ENCODE data around the gene PHYKPL. TPM values are rescaled to one million over a fixed set of nuclear protein-coding genes. Genes with fewer than 3 reads are reported as not detected.

PHYKPL gene
- total RNA-seq, 1 experiment from 2014 or later = 43.2 TPM

DNA sequence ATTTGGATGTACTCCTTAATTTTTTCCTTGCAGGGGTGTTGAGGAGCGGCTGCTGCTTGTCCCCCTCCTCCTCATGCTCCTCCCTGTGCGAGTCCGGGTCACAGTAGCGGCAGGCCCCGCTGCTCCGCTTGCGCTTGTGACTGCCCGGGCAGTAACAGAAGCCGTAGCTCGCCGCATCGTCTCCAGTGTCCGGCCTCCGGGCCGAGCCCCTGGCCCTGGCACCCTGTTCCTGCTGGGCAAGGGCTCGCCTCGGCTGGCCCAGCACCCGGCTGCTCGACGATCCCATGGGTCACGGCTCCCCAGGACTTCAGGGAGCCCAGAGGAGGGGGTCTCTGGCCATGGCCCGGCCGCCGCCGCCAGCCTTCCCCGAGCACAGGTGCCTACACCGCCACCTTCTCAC, 45.6 kb downstream of the PHYKPL start, which contains the start of gene GMCL2:
GMCL2 (minus strand) TSS at position 358 of the 400 bp plus-strand sequence; CDS start at position 286, 72 bp downstream.
- ChIA-PET POLR2A (no interaction called here), CTCF (no interaction called here)
- TF ChIP-seq, protein P1, sequence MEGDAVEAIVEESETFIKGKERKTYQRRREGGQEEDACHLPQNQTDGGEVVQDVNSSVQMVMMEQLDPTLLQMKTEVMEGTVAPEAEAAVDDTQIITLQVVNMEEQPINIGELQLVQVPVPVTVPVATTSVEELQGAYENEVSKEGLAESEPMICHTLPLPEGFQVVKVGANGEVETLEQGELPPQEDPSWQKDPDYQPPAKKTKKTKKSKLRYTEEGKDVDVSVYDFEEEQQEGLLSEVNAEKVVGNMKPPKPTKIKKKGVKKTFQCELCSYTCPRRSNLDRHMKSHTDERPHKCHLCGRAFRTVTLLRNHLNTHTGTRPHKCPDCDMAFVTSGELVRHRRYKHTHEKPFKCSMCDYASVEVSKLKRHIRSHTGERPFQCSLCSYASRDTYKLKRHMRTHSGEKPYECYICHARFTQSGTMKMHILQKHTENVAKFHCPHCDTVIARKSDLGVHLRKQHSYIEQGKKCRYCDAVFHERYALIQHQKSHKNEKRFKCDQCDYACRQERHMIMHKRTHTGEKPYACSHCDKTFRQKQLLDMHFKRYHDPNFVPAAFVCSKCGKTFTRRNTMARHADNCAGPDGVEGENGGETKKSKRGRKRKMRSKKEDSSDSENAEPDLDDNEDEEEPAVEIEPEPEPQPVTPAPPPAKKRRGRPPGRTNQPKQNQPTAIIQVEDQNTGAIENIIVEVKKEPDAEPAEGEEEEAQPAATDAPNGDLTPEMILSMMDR (IDR thresholded peaks at IDR 0.05) = no peak
- TF ChIP-seq TCF7L2 (IDR thresholded peaks at IDR 0.05; ENCODE audit: low read depth, low read length) (no peak), SIN3A (IDR thresholded peaks at IDR 0.05; ENCODE audit: borderline replicate concordance, insufficient read depth, low read depth, low read length) (no peak), POLR2AphosphoS5 (IDR thresholded peaks at IDR 0.05; ENCODE audit: low read depth, low read length) (no peak)
- TF ChIP-seq, protein P2, sequence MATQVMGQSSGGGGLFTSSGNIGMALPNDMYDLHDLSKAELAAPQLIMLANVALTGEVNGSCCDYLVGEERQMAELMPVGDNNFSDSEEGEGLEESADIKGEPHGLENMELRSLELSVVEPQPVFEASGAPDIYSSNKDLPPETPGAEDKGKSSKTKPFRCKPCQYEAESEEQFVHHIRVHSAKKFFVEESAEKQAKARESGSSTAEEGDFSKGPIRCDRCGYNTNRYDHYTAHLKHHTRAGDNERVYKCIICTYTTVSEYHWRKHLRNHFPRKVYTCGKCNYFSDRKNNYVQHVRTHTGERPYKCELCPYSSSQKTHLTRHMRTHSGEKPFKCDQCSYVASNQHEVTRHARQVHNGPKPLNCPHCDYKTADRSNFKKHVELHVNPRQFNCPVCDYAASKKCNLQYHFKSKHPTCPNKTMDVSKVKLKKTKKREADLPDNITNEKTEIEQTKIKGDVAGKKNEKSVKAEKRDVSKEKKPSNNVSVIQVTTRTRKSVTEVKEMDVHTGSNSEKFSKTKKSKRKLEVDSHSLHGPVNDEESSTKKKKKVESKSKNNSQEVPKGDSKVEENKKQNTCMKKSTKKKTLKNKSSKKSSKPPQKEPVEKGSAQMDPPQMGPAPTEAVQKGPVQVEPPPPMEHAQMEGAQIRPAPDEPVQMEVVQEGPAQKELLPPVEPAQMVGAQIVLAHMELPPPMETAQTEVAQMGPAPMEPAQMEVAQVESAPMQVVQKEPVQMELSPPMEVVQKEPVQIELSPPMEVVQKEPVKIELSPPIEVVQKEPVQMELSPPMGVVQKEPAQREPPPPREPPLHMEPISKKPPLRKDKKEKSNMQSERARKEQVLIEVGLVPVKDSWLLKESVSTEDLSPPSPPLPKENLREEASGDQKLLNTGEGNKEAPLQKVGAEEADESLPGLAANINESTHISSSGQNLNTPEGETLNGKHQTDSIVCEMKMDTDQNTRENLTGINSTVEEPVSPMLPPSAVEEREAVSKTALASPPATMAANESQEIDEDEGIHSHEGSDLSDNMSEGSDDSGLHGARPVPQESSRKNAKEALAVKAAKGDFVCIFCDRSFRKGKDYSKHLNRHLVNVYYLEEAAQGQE (IDR thresholded peaks at IDR 0.05; ENCODE audit: insufficient read depth in 1 of 2, low read depth in 2 of 2, low read length in 1 of 2) = no peak
- in situ Hi-C loops (cut with HindIII; ENCODE audit: low pct_unique_long_range_greater_than_20kb, low sequenced_read_pairs) (no loop called here), intact Hi-C loops (cut with micrococcal nuclease; ENCODE audit: unreplicated experiment) (no loop called here)
- DNase-seq (ENCODE audit: low read depth, low spot score) (no peak), ATAC-seq (peak; percentile 34; the same call in 1 of the 2 replicates)
- H3K4me3 ChIP-seq (ENCODE audit: low read depth in 2 of 2, low read length in 2 of 2) = no peak within 1 kb of the TSS
- no TSS peak for BruUV-seq (replicated peaks)
- no peaks in the 10 kb centered on the region for H3K36me3 ChIP-seq (ENCODE audit: control insufficient read depth, insufficient read depth, low read length)
- H3K27ac ChIP-seq (ENCODE audit: low read length) = no peak within 1 kb of the TSS
- no peaks in the 10 kb centered on the region for H3K4me1 ChIP-seq (ENCODE audit: control insufficient read depth, insufficient read depth, low read length)
- no peaks in the 10 kb centered on the region for H3K27me3 ChIP-seq (ENCODE audit: control insufficient read depth, insufficient read depth, low read length)
- H3K9me3 ChIP-seq (ENCODE audit: control insufficient read depth, insufficient read depth, low read depth, low read length) = no peaks in the 10 kb centered on the region

DNA sequence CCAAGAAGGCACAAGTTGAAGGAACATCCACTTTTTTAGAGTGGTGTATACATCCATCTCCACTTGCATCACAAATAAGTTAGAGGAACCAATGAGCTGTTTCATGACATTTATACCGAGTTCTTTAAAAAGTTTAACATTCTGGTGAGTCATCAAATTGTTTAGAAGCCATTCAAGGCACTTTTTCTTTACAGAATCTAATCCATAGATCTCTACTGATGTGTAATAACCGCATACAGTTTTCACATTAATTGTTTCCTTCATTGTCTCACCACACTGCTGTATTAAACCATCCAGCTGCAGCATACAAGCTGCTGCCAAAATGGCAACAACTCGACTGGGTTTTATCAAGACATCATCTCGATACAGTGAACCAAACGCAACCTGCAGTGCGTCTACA, 46.2 kb downstream of the PHYKPL start:
- no peaks in the 10 kb centered on the region for H3K36me3 ChIP-seq (ENCODE audit: control insufficient read depth, insufficient read depth, low read length)
- no peaks in the 10 kb centered on the region for H3K9me3 ChIP-seq (ENCODE audit: control insufficient read depth, insufficient read depth, low read depth, low read length)
- ChIA-PET CTCF (interaction anchor here (0.8 kb wide), 1 partner anchor 27 kb away, joined by 3 read pairs; no protein-coding TSS in a partner anchor), POLR2A (no interaction called here)
- ATAC-seq (no peak), DNase-seq (ENCODE audit: low read depth, low spot score) (no peak)
- intact Hi-C loops (cut with micrococcal nuclease; ENCODE audit: unreplicated experiment) = no loop called here
- H3K4me1 ChIP-seq (ENCODE audit: control insufficient read depth, insufficient read depth, low read length) = no peaks in the 10 kb centered on the region
- H3K27ac ChIP-seq (ENCODE audit: low read length) = no peak overlapping the region
- in situ Hi-C loops (cut with HindIII; ENCODE audit: low pct_unique_long_range_greater_than_20kb, low sequenced_read_pairs) = no loop called here
- TF ChIP-seq, protein P1 (IDR thresholded peaks at IDR 0.05) = no peak
- TF ChIP-seq, protein P2 (IDR thresholded peaks at IDR 0.05; ENCODE audit: insufficient read depth in 1 of 2, low read depth in 2 of 2, low read length in 1 of 2) = no peak
- TF ChIP-seq TCF7L2 (IDR thresholded peaks at IDR 0.05; ENCODE audit: low read depth, low read length) (no peak), SIN3A (IDR thresholded peaks at IDR 0.05; ENCODE audit: borderline replicate concordance, insufficient read depth, low read depth, low read length) (no peak), POLR2AphosphoS5 (IDR thresholded peaks at IDR 0.05; ENCODE audit: low read depth, low read length) (no peak)
- BruUV-seq (replicated peaks) = no TSS peak
- H3K27me3 ChIP-seq (ENCODE audit: control insufficient read depth, insufficient read depth, low read length) = no peaks in the 10 kb centered on the region
- no peak overlapping the region for H3K4me3 ChIP-seq (ENCODE audit: low read depth in 2 of 2, low read length in 2 of 2)
